ENCODE data around the gene MT1X. TPM values are rescaled to one million over a fixed set of nuclear protein-coding genes. Genes with fewer than 3 reads are reported as not detected.

Gene MT1X
- total RNA-seq, 1 donor from 2014 or later = 63.8 TPM

- H3K4me3 Mint-ChIP-seq (ENCODE audit: unreplicated experiment) = no peak overlapping the region
- no peaks in the 10 kb centered on the region for H3K9me3 Mint-ChIP-seq (ENCODE audit: unreplicated experiment)
- no peak overlapping the region for H3K27ac Mint-ChIP-seq (ENCODE audit: unreplicated experiment)
- peaks cover 3% of the 10 kb centered on the region for H3K36me3 Mint-ChIP-seq (ENCODE audit: unreplicated experiment)
- H3K4me1 Mint-ChIP-seq (ENCODE audit: unreplicated experiment) = peaks cover 20% of the 10 kb centered on the region
- TF ChIP-seq CTCF (IDR thresholded peaks at IDR 0.05) = no peak
- peaks cover 45% of the 10 kb centered on the region for H3K27me3 Mint-ChIP-seq (ENCODE audit: unreplicated experiment)
- no peak for DNase-seq (ENCODE audit: extremely low spot score, unreplicated experiment)
These were observed 42.2 kb upstream of the MT1X start for GRCh38 chr16:56640076-56640475.

- no peak for TF ChIP-seq CTCF (IDR thresholded peaks at IDR 0.05)
These were observed 41.1 kb upstream of the MT1X start for GRCh38 chr16:56641166-56641565.

GRCh38 chr16:56643080-56643778 lies 39.0 kb upstream of the MT1X start:
- no peak for DNase-seq (ENCODE audit: extremely low spot score, unreplicated experiment)
- peak; percentile 32 for TF ChIP-seq CTCF (IDR thresholded peaks at IDR 0.05)
- peaks cover 10% of the 10 kb centered on the region for H3K4me1 Mint-ChIP-seq (ENCODE audit: unreplicated experiment)
- no peak overlapping the region for H3K27ac Mint-ChIP-seq (ENCODE audit: unreplicated experiment)
- peaks cover 37% of the 10 kb centered on the region for H3K27me3 Mint-ChIP-seq (ENCODE audit: unreplicated experiment)
- no peaks in the 10 kb centered on the region for H3K9me3 Mint-ChIP-seq (ENCODE audit: unreplicated experiment)
- peak overlapping the region; percentile 35 for H3K4me3 Mint-ChIP-seq (ENCODE audit: unreplicated experiment)
- no peaks in the 10 kb centered on the region for H3K36me3 Mint-ChIP-seq (ENCODE audit: unreplicated experiment)

More at GRCh38 chr16:56641166-56641565, 41.1 kb upstream of the MT1X start:
- H3K36me3 Mint-ChIP-seq (ENCODE audit: unreplicated experiment) = peaks cover 3% of the 10 kb centered on the region
- no peak overlapping the region for H3K4me3 Mint-ChIP-seq (ENCODE audit: unreplicated experiment)
- DNase-seq (ENCODE audit: extremely low spot score, unreplicated experiment) = no peak
- H3K4me1 Mint-ChIP-seq (ENCODE audit: unreplicated experiment) = peaks cover 15% of the 10 kb centered on the region
- H3K27ac Mint-ChIP-seq (ENCODE audit: unreplicated experiment) = no peak overlapping the region
- H3K9me3 Mint-ChIP-seq (ENCODE audit: unreplicated experiment) = no peaks in the 10 kb centered on the region
- peaks cover 47% of the 10 kb centered on the region for H3K27me3 Mint-ChIP-seq (ENCODE audit: unreplicated experiment)

- DNase-seq (ENCODE audit: extremely low spot score, unreplicated experiment) = no peak
- H3K36me3 Mint-ChIP-seq (ENCODE audit: unreplicated experiment) = no peaks in the 10 kb centered on the region
- no peaks in the 10 kb centered on the region for H3K9me3 Mint-ChIP-seq (ENCODE audit: unreplicated experiment)
- H3K4me1 Mint-ChIP-seq (ENCODE audit: unreplicated experiment) = peaks cover 7% of the 10 kb centered on the region
- H3K27ac Mint-ChIP-seq (ENCODE audit: unreplicated experiment) = no peak overlapping the region
- no peak for TF ChIP-seq CTCF (IDR thresholded peaks at IDR 0.05)
- peaks cover 40% of the 10 kb centered on the region for H3K27me3 Mint-ChIP-seq (ENCODE audit: unreplicated experiment)
- H3K4me3 Mint-ChIP-seq (ENCODE audit: unreplicated experiment) = no peak overlapping the region
These were observed 38.4 kb upstream of the MT1X start for GRCh38 chr16:56643833-56644232.

- peaks cover 7% of the 10 kb centered on the region for H3K4me1 Mint-ChIP-seq (ENCODE audit: unreplicated experiment)
- H3K4me3 Mint-ChIP-seq (ENCODE audit: unreplicated experiment) = no peak overlapping the region
- peaks cover 36% of the 10 kb centered on the region for H3K27me3 Mint-ChIP-seq (ENCODE audit: unreplicated experiment)
- DNase-seq (ENCODE audit: extremely low spot score, unreplicated experiment) = no peak
- H3K9me3 Mint-ChIP-seq (ENCODE audit: unreplicated experiment) = no peaks in the 10 kb centered on the region
- H3K27ac Mint-ChIP-seq (ENCODE audit: unreplicated experiment) = no peak overlapping the region
- no peak for TF ChIP-seq CTCF (IDR thresholded peaks at IDR 0.05)
- H3K36me3 Mint-ChIP-seq (ENCODE audit: unreplicated experiment) = no peaks in the 10 kb centered on the region
These were observed 37.0 kb upstream of the MT1X start for GRCh38 chr16:56645311-56645710.

Measured in osteocyte (in vitro differentiated cells).